ENCODE measurements around the gene TMEM273.

GRCh38 chr10:49237985-49238384 lies 49.8 kb upstream of the TMEM273 start:
- no peak for TF ChIP-seq CTCF (IDR thresholded peaks at IDR 0.05)
- no peak for TF ChIP-seq CBFB (CRISPR knock-in tag; IDR thresholded peaks at IDR 0.05; ENCODE audit: low read depth)
- TF ChIP-seq ZNF512 (CRISPR knock-in tag; IDR thresholded peaks at IDR 0.05; ENCODE audit: borderline replicate concordance) = no peak
- TF ChIP-seq CREB1 (CRISPR knock-in tag; IDR thresholded peaks at IDR 0.05) = no peak
- no peak for TF ChIP-seq USF1 (CRISPR knock-in tag; IDR thresholded peaks at IDR 0.05)
- TF ChIP-seq ATF3 (CRISPR knock-in tag; conservative IDR thresholded peaks at IDR 0.05) = no peak
- no peak for TF ChIP-seq ZNF138 (CRISPR knock-in tag; conservative IDR thresholded peaks at IDR 0.05)
- no peak for TF ChIP-seq TP53 (CRISPR knock-in tag; IDR thresholded peaks at IDR 0.05)
- no peak for TF ChIP-seq EMX1 (CRISPR knock-in tag; IDR thresholded peaks at IDR 0.05)
- no peak for TF ChIP-seq NR1H2 (CRISPR knock-in tag; IDR thresholded peaks at IDR 0.05)
- TF ChIP-seq ZBTB21 (CRISPR knock-in tag; IDR thresholded peaks at IDR 0.05; ENCODE audit: borderline replicate concordance) = no peak
- TF ChIP-seq ZNF416 (CRISPR knock-in tag; IDR thresholded peaks at IDR 0.05) = no peak
- no peak for TF ChIP-seq ZBTB43 (CRISPR knock-in tag; IDR thresholded peaks at IDR 0.05)
